Umbilical cord (tissue), 2 donors: ENCODE measurements around the gene CACNA1C. TPM values are rescaled to one million over a fixed set of nuclear protein-coding genes. Genes with fewer than 3 reads are reported as not detected.

Source experiments
- DNase-seq: peaks from one replicate; pipeline ENCODE4 v3.0.0-alpha.2; 2015; ENCODE audit warnings: low spot score
- total RNA-seq: library from RNA; depleted of rRNA; stranded (reverse); fragments of >200 nt; gene quantifications from one replicate; pipeline ENCODE4 v1.2.3, GENCODE V29; 2014; ENCODE audit warnings: low replicate concordance; ENCODE audit not compliant: insufficient read depth

CACNA1C gene
- total RNA-seq, 1 donor from 2014 or later = 116 TPM

GRCh38 chr12:2503762-2504161 lies 451.0 kb downstream of the CACNA1C start:
- DNase-seq = no peak

DNA sequence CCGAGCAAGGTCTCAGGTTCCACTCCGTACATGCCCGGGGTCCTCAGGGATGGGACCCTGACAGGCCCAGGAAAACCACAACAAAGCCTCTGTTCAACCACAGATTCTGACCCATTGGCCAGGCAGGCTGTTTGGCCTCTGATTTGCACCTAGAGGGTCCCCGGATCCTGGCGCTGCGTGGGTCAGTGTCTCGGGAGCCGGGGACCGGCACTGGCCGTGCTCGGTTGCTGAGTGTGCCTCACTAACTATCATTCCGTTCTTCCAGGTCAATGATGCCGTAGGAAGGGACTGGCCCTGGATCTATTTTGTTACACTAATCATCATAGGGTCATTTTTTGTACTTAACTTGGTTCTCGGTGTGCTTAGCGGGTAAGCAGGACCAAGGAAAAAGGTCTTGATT lies 451.8 kb downstream of the CACNA1C start:
- no peak for DNase-seq

DNA sequence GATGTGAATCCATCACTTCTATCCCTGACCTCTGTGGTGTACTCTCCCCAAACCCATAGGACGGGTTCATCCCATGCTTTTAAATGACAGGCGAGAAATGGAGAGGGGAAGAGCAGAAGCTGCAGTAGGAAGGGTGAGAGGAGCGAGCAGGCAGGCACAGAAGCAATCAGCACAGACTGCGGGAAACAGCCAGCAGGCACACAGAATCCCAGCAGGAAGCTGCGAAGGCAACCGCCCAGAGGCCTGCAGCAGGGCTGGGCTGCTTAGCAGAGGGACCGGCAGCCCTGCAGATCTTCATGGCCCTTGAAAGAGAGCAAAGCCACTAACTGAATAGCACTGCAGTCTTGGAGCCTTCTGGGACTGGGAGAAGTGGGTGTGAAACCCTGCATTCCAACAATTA lies 455.0 kb downstream of the CACNA1C start:
- DNase-seq = peak; percentile 19

GRCh38 chr12:2509137-2509536 lies 456.4 kb downstream of the CACNA1C start:
- DNase-seq = no peak

DNA sequence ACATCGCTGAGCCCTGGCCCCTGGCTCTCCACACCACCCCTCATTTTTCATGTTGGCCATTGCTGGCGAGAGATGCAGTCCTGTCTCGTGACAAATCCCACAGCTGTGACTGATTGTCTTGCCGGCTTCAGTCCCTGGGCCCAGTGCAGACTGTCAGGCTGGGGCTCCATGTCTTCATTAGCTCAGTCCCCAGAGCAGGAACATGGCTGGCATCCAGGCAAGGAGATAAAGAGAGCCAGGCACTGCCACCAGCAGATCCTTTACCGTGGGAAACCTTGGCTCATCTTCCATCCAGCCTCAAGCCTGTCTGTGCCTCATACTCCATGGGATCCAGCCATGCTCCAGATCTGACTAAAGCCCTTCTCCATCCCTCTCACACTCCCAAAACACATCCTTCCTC lies 457.3 kb downstream of the CACNA1C start:
- no peak for DNase-seq

DNA sequence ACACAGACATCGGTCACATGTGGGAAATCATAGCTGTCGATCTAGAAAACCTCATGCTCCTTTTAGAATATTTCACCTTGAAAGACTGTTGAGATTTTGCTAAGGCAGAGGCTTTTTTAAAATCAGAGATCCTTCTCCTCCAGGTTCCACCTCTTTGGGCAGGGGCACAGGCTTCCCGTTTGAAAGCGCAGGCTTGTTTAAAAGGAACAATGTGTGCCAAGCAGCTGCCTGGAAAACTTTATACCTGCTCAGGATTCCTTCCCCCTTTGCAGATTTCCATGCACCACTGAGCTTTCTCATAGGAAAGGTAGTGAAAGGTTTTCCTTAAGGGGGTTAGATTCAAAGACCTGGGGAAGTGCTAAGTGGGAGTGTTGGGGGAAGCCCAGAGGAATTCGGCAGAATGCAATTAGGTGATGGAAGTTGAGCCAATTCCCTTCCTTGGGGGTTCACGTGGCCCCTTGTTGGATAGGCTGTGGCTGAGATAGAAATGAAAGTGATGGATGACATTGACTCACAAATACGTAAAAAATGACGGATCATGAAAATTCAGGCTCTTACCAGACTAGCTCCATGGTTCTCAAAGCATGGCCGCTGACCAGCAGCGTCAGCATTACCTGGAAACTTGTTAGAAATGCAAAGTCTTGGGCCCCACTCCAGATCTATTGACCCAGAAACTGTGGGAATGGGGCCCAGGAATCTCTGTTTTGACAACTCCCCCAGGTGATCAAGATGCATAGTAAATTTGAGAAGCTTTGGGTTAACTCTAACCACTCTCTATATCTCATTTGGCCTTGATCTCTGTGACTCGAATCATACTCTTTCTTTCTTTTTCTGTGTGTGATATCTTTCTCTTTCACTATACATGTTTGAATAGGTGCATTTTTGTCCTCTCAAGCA lies 460.6 kb downstream of the CACNA1C start:
- DNase-seq = no peak

DNA sequence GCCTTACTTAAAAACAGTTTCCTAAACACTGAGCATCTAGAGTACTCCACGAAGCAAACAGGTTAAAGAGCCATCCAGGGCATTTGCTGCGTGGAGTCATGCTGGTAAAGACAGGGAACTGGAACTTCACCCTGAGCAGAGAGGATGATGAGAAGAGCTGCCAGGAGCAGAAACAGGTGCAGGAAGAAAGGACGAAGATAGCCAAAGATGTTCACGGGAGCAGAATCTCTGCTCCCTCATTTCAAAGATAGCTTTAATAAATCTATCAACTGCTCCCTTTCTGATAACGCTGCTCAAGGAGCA lies 461.2 kb downstream of the CACNA1C start:
- DNase-seq = no peak

DNA sequence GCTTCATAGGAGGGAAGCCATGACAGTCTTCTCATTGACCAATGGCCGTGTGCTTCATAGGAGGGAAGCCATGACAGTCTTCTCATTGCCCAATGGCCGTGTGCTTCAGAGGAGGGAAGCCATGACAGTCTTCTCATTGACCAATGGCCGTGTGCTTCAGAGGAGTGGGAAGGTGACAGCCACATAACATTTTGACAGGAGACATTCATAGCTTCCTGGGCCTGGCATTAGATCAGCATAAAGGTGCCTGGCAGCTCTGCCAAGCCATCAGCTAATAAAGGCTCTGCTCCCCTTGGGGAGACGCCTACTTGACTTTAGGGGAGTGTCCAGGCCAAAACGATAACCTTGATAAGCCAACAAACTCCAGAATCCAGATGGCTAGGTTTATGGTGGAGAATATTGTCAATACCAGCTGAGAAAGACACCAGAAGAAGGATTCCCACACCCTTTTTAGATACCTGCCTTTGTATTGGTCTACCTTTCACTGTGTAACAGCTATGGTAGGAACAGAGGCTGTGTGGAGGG lies 468.0 kb downstream of the CACNA1C start:
- DNase-seq = no peak

- no peak for DNase-seq
Observed at GRCh38 chr12:2523317-2523716, 470.5 kb downstream of the CACNA1C start.

DNA sequence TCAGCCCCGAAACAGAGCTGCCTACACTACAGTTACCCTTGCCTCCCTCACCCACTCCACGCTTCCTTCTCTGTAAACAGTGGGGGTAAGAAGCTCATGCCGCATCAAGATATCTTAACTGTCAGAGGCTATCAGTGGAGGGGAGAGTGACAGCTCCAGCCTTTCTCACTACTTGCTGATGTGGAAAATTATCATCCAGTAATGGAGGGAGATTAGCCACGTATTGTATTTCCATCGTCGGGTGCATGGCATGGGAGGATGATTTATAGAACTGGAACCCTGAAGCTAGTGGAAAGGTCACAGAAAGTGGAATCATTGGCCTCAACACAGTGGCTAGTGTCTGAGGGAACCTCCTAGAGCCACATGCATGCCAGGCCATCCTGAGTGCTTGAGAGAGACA lies 471.1 kb downstream of the CACNA1C start:
- DNase-seq = no peak

DNA sequence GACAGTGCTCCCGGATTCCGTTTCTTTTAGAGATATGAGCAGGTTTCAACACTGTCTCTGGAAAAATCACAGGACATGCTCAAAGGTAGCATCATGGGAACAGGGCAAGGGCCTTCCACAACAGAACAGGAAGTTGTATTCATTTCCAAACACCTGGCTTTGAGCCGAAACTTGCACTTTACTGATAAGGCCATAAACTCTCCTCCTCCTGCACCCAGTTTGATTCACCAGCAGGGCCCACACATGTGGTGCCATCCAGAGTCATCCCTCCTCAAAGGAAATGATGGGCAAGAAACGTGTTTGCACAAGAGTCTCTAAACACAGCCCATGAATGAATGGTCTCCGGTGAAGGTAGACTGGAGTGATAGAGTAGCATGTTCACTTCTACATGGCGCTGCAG lies 473.6 kb downstream of the CACNA1C start:
- DNase-seq = no peak

DNA sequence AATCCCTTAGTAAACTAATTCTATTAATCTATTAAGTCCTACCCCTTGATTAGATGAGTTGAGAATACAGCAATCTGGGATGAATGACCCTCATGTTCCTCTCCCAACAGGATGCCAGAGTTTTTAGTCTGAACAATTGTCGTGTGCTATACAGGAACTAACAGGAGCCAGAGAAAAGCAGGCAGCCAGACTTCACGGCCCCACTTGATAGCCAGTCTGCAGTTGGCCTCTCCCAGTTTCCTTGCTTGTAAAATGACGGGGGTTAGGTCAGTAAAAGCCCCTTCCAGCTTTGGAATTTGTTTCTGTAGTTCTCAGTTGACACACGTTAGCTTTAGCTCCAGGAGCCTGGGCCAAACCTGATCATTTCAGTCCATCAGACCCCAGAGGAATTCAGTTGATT lies 475.2 kb downstream of the CACNA1C start:
- DNase-seq = no peak

- no peak for DNase-seq
Observed at GRCh38 chr12:2529807-2530206, 477.0 kb downstream of the CACNA1C start.

DNA sequence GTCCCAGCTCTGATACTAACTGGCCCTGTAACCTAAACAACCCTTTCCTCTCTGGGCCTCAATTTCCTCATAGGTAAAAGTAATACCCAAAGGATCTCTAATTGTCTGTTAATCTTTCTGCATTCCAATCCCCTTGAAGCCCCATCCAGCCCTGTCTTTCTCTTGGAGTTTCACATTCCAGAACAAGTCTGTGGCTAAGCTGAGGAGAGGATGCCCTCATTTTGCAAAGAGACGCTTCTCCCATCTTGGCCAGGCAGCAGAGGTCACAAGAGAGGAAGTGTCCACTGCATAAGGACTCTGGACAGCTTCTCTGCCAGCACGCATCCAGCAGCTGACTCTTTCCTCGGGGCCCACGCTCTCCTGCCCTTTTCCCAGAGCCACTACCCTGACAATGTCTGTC lies 478.6 kb downstream of the CACNA1C start:
- no peak for DNase-seq

DNA sequence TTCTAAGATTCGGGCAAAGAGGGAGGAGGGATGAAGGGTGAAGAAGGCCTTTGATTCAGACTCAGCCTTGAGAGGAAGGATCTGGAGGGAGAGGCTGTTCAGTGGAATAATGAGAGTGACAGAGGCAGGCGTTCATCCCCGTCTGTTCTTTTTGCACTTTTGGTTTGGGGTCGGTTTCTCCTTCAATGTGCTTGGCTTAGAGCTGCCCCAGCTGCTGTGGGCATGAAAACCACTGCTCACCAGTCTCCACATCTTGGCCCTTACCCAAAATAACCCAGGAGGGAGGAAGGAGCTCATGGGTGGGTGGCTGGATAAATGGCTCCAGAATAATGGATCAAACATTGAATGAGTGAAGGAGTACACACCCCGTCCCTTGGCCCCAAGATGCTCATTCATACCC lies 480.2 kb downstream of the CACNA1C start:
- no peak for DNase-seq

DNA sequence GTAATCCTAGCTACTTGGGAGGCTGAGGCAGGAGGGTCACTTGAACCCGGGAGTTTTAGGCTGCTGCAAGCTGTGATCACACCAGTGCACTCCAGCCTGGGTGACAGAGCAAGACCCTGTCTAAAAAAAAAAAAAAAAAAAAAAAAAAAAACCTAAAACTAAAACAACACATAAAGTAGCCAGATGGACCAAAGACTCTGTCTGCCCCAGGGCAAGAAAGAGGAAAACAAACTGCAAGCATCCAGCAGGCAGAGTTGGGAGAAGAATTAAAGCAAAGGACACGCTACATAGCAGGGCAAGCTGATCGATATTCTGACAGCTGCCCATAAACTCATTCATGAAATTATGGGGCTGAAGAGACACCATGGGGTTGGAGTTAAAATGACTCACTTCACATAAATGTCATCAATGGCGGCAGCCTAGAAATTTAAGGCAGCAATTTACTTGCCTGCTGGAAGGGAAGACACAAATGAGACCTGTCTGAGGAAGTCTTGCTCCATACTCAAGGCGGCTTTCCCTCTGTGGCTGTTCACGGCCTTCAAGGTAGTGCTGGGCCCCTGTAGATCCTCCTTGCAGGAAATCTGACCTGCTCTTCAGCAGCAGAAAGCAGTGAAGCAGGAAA lies 482.9 kb downstream of the CACNA1C start:
- no peak for DNase-seq

DNA sequence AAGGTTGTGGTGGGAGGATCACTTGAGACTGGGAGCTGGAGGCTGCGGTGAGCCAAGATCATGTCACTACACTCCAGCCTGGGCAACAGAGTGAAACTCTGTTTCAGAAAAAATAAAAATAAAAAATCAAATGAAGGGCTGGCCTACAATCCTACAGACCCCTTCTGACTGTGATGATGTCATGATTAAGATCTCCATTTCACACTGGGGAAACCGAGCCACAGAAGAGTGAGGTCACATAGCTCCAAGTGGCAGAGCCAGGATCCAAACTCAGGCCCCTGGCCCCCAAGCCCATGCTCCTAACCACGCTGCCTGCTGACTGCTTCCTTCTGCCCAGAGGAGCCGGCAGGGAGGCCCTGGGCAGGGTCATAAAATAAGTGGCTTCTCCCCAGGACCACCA lies 483.9 kb downstream of the CACNA1C start:
- DNase-seq = no peak

- DNase-seq = no peak
Observed at GRCh38 chr12:2537868-2538541, 485.2 kb downstream of the CACNA1C start.

DNA sequence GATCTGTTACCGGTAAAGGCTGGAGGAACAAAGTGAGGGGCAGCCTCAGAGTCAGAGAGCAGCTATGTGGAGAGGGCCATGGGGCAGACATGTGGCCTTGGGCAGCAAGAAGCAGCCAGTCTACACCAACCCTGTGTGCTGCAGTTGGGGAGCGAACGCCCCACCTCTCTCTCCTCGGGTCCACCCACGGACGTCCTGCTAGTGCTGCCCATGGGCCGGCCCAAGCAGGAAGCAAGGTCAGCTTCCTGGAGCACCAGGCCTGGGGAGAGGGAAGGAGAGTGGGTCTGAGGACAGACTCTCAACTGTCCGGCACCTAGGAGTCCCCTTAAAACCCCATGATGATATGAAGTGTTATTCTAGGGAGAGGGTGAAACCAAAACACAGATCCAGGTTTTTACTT lies 487.2 kb downstream of the CACNA1C start:
- DNase-seq = no peak

DNA sequence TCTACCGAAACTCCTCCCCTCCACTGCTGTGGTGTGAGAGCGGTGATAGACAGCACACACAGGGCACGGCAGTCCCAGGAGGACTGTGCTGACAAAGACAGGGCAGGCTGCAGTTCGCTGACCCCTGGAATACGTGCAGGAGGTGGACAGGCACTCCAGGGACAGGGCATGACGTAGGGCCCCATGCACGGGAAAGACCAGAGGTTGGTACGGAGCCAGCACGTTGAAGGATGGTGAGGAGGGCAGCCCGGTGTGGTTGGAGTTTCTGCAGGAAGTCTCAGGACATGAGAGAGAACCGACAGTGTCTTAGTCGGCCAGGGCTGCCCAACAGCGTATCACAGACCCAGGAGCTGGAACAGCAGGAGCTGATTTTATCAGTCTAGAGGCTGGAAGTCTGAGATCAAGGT lies 487.8 kb downstream of the CACNA1C start:
- DNase-seq = no peak

DNA sequence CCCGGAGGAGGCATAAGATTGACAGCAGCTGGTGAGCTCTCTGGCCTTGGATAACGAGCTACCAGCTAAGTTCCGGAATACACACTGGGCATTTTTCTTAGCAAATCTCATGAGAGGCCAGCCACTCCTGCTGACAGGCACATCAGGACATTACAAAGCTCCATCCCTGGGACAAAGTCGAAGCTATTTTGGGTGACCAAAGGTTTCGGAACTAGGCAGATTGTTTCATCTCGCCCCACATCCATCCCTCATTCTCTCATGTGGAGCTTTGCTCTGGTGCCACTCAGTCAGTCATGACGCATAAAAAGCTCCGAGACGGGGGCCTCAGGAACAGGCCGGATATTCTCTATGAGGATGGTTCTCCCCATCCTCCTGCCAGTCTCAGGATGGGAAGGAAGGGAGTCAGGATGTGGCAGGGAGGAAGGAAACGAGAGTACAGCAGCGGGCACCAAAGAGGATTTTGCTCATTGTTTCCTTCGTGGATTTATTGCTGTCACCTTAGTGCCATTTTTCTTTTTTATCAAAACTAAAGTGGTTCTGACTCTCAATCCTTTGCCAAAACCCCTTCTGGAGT lies 488.9 kb downstream of the CACNA1C start:
- DNase-seq = no peak

DNA sequence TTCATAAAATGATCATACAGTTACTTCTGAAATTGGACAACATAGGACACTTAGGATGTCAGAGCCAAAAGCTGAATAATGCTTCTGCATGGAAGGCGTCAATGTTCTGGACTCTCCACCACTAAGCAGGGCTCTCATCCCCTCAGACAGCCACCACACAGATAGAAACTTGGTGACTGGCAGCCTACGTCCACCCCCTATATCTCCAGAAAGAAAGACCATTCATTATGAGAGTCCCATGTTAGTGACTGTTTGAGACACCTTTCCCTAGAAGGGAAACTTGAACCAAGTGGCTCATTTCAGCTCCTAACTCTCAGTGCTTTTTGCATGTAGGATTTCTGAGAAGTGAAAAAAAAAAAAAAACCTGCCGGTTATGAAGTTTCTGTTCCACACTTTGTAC lies 491.0 kb downstream of the CACNA1C start:
- DNase-seq = no peak
